Astrocyte (in vitro differentiated cells and primary cell): Measurements from ENCODE around the gene PRSS36. TPM values are rescaled to one million over a fixed set of nuclear protein-coding genes. Genes with fewer than 3 reads are reported as not detected.
"Not testable (repeated sequence)": the region's sequence is repeated elsewhere in the genome, so short reads cannot be mapped to it uniquely, and the experiment has no call there.

Source experiments
- DNase-seq: peaks from one replicate; pipeline ENCODE4 v3.0.0-alpha.2; 2010; ENCODE audit warnings: low read depth
- FAIRE-seq: peaks from 2 replicates; lab custom pipeline; 2011; peaks lifted over from hg19 to GRCh38; lab: Jason Lieb, UNC
- H2AFZ ChIP-seq: 2 replicates; pipeline ENCODE4 v1.6.0; 2012; ENCODE audit warnings: low read depth, low read length, inconsistent platforms
- H3K27ac ChIP-seq: 2 replicates; pipeline ENCODE4 v1.5.1; 2011; ENCODE audit warnings: low read depth, low read length, inconsistent platforms
- H3K27me3 ChIP-seq: 2 replicates; pipeline ENCODE4 v1.6.0; 2011; ENCODE audit warnings: low read length, inconsistent platforms; ENCODE audit not compliant: insufficient read depth
- H3K36me3 ChIP-seq: 2 replicates; pipeline ENCODE4 v1.5.1; 2011; ENCODE audit warnings: low read length, inconsistent platforms; ENCODE audit not compliant: insufficient read depth
- H3K4me1 ChIP-seq: 2 replicates; pipeline ENCODE4 v1.5.1; 2011; ENCODE audit warnings: low read length, inconsistent platforms; ENCODE audit not compliant: insufficient read depth
- H3K4me2 ChIP-seq: 2 replicates; pipeline ENCODE4 v1.6.0; 2012; ENCODE audit warnings: low read length, inconsistent platforms
- H3K4me3 ChIP-seq: 2 replicates; pipeline ENCODE4 v1.5.1; 2011; ENCODE audit warnings: low read depth, mild to moderate bottlenecking, low read length, inconsistent platforms; ENCODE audit not compliant: insufficient read depth
- H3K79me2 ChIP-seq: 2 replicates; pipeline ENCODE4 v1.6.0; 2012; ENCODE audit warnings: mild to moderate bottlenecking, low read length, inconsistent platforms; ENCODE audit not compliant: insufficient read depth
- H3K9ac ChIP-seq: 2 replicates; pipeline ENCODE4 v1.6.0; 2012; ENCODE audit warnings: mild to moderate bottlenecking, low read length, inconsistent platforms
- H3K9me3 ChIP-seq: 2 replicates; pipeline ENCODE4 v1.5.1; 2012; ENCODE audit warnings: low read depth, mild to moderate bottlenecking, low read length, inconsistent platforms; ENCODE audit not compliant: insufficient read depth
- H4K20me1 ChIP-seq: 2 replicates; pipeline ENCODE4 v1.6.0; 2012; ENCODE audit warnings: low read length, inconsistent platforms; ENCODE audit not compliant: insufficient read depth
- H3K27ac Mint-ChIP-seq: one replicate; pipeline ENCODE4 v1.8.0; 2021; ENCODE audit warnings: mild to moderate bottlenecking, mixed read lengths; ENCODE audit not compliant: unreplicated experiment
- H3K27me3 Mint-ChIP-seq: one replicate; pipeline ENCODE4 v1.8.0; 2021; ENCODE audit warnings: low read depth, mixed read lengths; ENCODE audit not compliant: unreplicated experiment
- H3K36me3 Mint-ChIP-seq: one replicate; pipeline ENCODE4 v1.8.0; 2021; ENCODE audit warnings: low read depth, mixed read lengths; ENCODE audit not compliant: unreplicated experiment
- H3K4me1 Mint-ChIP-seq: one replicate; pipeline ENCODE4 v1.8.0; 2021; ENCODE audit warnings: low read depth, mixed read lengths; ENCODE audit not compliant: unreplicated experiment
- H3K4me3 Mint-ChIP-seq: one replicate; pipeline ENCODE4 v1.8.0; 2021; ENCODE audit warnings: mild to moderate bottlenecking, moderate library complexity, mixed read lengths; ENCODE audit not compliant: unreplicated experiment
- H3K9me3 Mint-ChIP-seq: one replicate; pipeline ENCODE4 v1.8.0; 2021; ENCODE audit warnings: mild to moderate bottlenecking, mixed read lengths; ENCODE audit not compliant: unreplicated experiment
- CTCF ChIP-seq: IDR thresholded peaks from 2 replicates; pipeline ENCODE4 v1.5.1; 2011; ENCODE audit warnings: low read depth, mild to moderate bottlenecking, inconsistent platforms, low read length, moderate library complexity; ENCODE audit not compliant: insufficient read depth
- EZH2 ChIP-seq: IDR thresholded peaks from 2 replicates; pipeline ENCODE4 v1.6.1; 2012; ENCODE audit warnings: mild to moderate bottlenecking, low read length, inconsistent platforms; ENCODE audit not compliant: insufficient read depth
- total RNA-seq: library from RNA; stranded (reverse); gene quantifications from 2 replicates; pipeline ENCODE4 v1.2.1, GENCODE V29; 2021

PRSS36 gene
- total RNA-seq, 1 donor from 2014 or later = 0.41 TPM

- H3K4me1 ChIP-seq = peaks cover 24% of the 10 kb centered on the region
- peak overlapping the region; percentile 91 for H3K27ac Mint-ChIP-seq
- peak; percentile 59 for TF ChIP-seq CTCF
- no peak for TF ChIP-seq EZH2
- peak overlapping the region; percentile 66 for H3K9ac ChIP-seq
- H3K4me3 ChIP-seq = peak overlapping the region; percentile 49
- peaks cover 18% of the 10 kb centered on the region for H3K27me3 Mint-ChIP-seq
- H3K9me3 Mint-ChIP-seq = peaks cover 2% of the 10 kb centered on the region
- H3K9me3 ChIP-seq = no peaks in the 10 kb centered on the region
- peak overlapping the region; percentile 96 for H3K4me2 ChIP-seq
- DNase-seq (peak; percentile 89), FAIRE-seq (no peak)
- no peaks in the 10 kb centered on the region for H3K79me2 ChIP-seq
- H3K36me3 Mint-ChIP-seq = no peaks in the 10 kb centered on the region
- peak overlapping the region; percentile 79 for H3K4me3 Mint-ChIP-seq
- peaks cover 16% of the 10 kb centered on the region for H3K27me3 ChIP-seq
- no peaks in the 10 kb centered on the region for H3K36me3 ChIP-seq
- H4K20me1 ChIP-seq = no peaks in the 10 kb centered on the region
- H3K4me1 Mint-ChIP-seq = peaks cover 9% of the 10 kb centered on the region
- peak overlapping the region; percentile 97 for H2AFZ ChIP-seq
- peak overlapping the region; percentile 36 for H3K27ac ChIP-seq
These were observed 7.5 kb downstream of the PRSS36 start for GRCh38 chr16:31142109-31143010.

- H3K4me1 ChIP-seq = peaks cover 24% of the 10 kb centered on the region
- FAIRE-seq = no peak
- peak overlapping the region; percentile 32 for H3K9ac ChIP-seq
- H3K27ac Mint-ChIP-seq = peak overlapping the region; percentile 91
- no peaks in the 10 kb centered on the region for H3K9me3 ChIP-seq
- peak overlapping the region; percentile 54 for H2AFZ ChIP-seq
- H3K4me2 ChIP-seq = peak overlapping the region; percentile 96
- no peaks in the 10 kb centered on the region for H3K36me3 Mint-ChIP-seq
- peaks cover 11% of the 10 kb centered on the region for H3K27me3 Mint-ChIP-seq
- TF ChIP-seq CTCF (no peak), EZH2 (no peak)
- peaks cover 9% of the 10 kb centered on the region for H3K4me1 Mint-ChIP-seq
- H3K9me3 Mint-ChIP-seq = no peaks in the 10 kb centered on the region
- peak; percentile 68 for DNase-seq
- H3K36me3 ChIP-seq = no peaks in the 10 kb centered on the region
- H3K4me3 ChIP-seq = peak overlapping the region; percentile 30
- H3K79me2 ChIP-seq = no peaks in the 10 kb centered on the region
- peak overlapping the region; percentile 79 for H3K4me3 Mint-ChIP-seq
- no peaks in the 10 kb centered on the region for H4K20me1 ChIP-seq
- H3K27me3 ChIP-seq = peaks cover 11% of the 10 kb centered on the region
- peak overlapping the region; percentile 36 for H3K27ac ChIP-seq
These were observed 8.3 kb downstream of the PRSS36 start for GRCh38 chr16:31141489-31142108.

GRCh38 chr16:31141071-31141469 lies 8.8 kb downstream of the PRSS36 start:
- not testable (repeated sequence) for H3K4me1 Mint-ChIP-seq, H3K27me3 ChIP-seq, H3K4me2 ChIP-seq, H2AFZ ChIP-seq, H3K27ac ChIP-seq, H3K36me3 ChIP-seq, H3K9me3 ChIP-seq, H3K79me2 ChIP-seq, DNase-seq, H3K9me3 Mint-ChIP-seq, H3K27me3 Mint-ChIP-seq, FAIRE-seq, H3K4me3 ChIP-seq, H3K27ac Mint-ChIP-seq, H3K9ac ChIP-seq, H4K20me1 ChIP-seq, H3K4me3 Mint-ChIP-seq, H3K36me3 Mint-ChIP-seq
- peaks cover 24% of the 10 kb centered on the region for H3K4me1 ChIP-seq
